SJSA1 (cell line): Measurements from ENCODE around the gene NPY4R. TPM values are rescaled to one million over a fixed set of nuclear protein-coding genes. Genes with fewer than 3 reads are reported as not detected.
"Not testable (repeated sequence)": the region's sequence is repeated elsewhere in the genome, so short reads cannot be mapped to it uniquely, and the experiment has no call there.

Experiments used
- DNase-seq, 2 experiments: peaks; one replicate each; pipeline ENCODE4 v3.0.0-alpha.2; 2015 to 2020; ENCODE audit warnings: low spot score in 2 of 2, low read depth in 1 of 2
- H3K27ac ChIP-seq: fragments of 250-450 bp; sonication (Bioruptor Pico); 2 replicates; pipeline ENCODE4 v1.5.1; 2020; ENCODE audit warnings: mild to moderate bottlenecking, moderate library complexity
- H3K27me3 ChIP-seq: fragments of 250-450 bp; sonication (Bioruptor Pico); replicated peaks from 2 replicates; pipeline ENCODE4 v1.5.1; 2020; ENCODE audit warnings: mild to moderate bottlenecking, moderate library complexity
- H3K36me3 ChIP-seq: fragments of 250-450 bp; sonication (Bioruptor Pico); 2 replicates; pipeline ENCODE4 v1.5.1; 2020; ENCODE audit warnings: mild to moderate bottlenecking
- H3K4me1 ChIP-seq: fragments of 250-450 bp; sonication (Bioruptor Pico); replicated peaks from 2 replicates; pipeline ENCODE4 v1.6.1; 2021; ENCODE audit warnings: mild to moderate bottlenecking
- H3K4me3 ChIP-seq: fragments of 250-450 bp; sonication (Bioruptor Pico); 2 replicates; pipeline ENCODE4 v1.5.1; 2020; ENCODE audit warnings: mild to moderate bottlenecking
- H3K9me3 ChIP-seq: fragments of 250-450 bp; sonication (Bioruptor Pico); replicated peaks from 2 replicates; pipeline ENCODE4 v1.5.1; 2020; ENCODE audit warnings: mild to moderate bottlenecking
- total RNA-seq: library from RNA; depleted of rRNA; stranded (reverse); fragments of >200 nt; shearing (Covaris generic); gene quantifications from 2 replicates; pipeline ENCODE4 v1.2.3, GENCODE V29; 2014; rRNA removed

NPY4R gene
- total RNA-seq, 1 experiment from 2014 or later = 0.71 TPM

GRCh38 chr10:46442706-46443275 is 23.0 kb downstream of the NPY4R start:
- H3K9me3 ChIP-seq, DNase-seq, H3K27me3 ChIP-seq, H3K4me1 ChIP-seq, H3K27ac ChIP-seq, H3K36me3 ChIP-seq, H3K4me3 ChIP-seq: not testable (repeated sequence)

GRCh38 chr10:46441837-46442278 is 23.9 kb downstream of the NPY4R start:
- not testable (repeated sequence) for H3K27ac ChIP-seq, H3K9me3 ChIP-seq, H3K4me1 ChIP-seq, H3K4me3 ChIP-seq, H3K27me3 ChIP-seq, H3K36me3 ChIP-seq, DNase-seq

GRCh38 chr10:46440942-46441341 is 24.8 kb downstream of the NPY4R start:
- DNase-seq = peak in 1 of 2 experiments; percentile 60
- not testable (repeated sequence) for H3K4me3 ChIP-seq, H3K27ac ChIP-seq, H3K4me1 ChIP-seq, H3K27me3 ChIP-seq, H3K9me3 ChIP-seq, H3K36me3 ChIP-seq

- H3K4me1 ChIP-seq, H3K27ac ChIP-seq, H3K4me3 ChIP-seq, H3K36me3 ChIP-seq, DNase-seq, H3K27me3 ChIP-seq, H3K9me3 ChIP-seq: not testable (repeated sequence)
Observed at GRCh38 chr10:46423550-46423949, 42.2 kb downstream of the NPY4R start.

GRCh38 chr10:46419570-46420379 is 46.0 kb downstream of the NPY4R start:
- H3K4me3 ChIP-seq, H3K9me3 ChIP-seq, H3K27me3 ChIP-seq, H3K4me1 ChIP-seq, H3K36me3 ChIP-seq, H3K27ac ChIP-seq, DNase-seq: not testable (repeated sequence)

DNA sequence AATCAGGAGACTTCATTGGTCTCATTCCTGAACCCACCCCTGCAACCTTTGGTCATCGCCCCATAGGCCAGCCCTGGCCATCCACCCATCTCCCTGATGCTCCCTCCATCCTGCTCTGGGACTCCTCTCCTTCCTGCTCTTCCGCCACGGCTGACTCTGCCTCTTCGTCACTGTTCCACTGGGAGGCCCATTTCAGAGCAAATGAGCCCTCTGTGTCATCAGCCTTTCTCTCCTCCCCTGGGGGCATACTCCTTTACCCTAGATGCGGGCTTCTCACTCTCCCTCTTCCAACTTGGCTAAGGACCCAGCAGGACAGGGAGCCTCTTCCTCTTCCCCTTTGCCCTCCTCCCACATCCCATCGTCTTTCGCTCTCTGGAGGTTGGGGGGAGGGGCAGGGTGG is 47.5 kb downstream of the NPY4R start:
- H3K4me1 ChIP-seq, H3K27ac ChIP-seq, DNase-seq, H3K27me3 ChIP-seq, H3K36me3 ChIP-seq, H3K9me3 ChIP-seq, H3K4me3 ChIP-seq: not testable (repeated sequence)

- not testable (repeated sequence) for H3K27me3 ChIP-seq, H3K27ac ChIP-seq, DNase-seq, H3K9me3 ChIP-seq, H3K4me3 ChIP-seq, H3K36me3 ChIP-seq, H3K4me1 ChIP-seq
Observed at GRCh38 chr10:46415291-46415690, 50.5 kb downstream of the NPY4R start.

GRCh38 chr10:46412665-46413064 is 53.1 kb downstream of the NPY4R start:
- not testable (repeated sequence) for H3K27me3 ChIP-seq, H3K36me3 ChIP-seq, H3K4me1 ChIP-seq, H3K4me3 ChIP-seq, H3K9me3 ChIP-seq, DNase-seq, H3K27ac ChIP-seq

- H3K9me3 ChIP-seq, H3K27ac ChIP-seq, H3K36me3 ChIP-seq, H3K4me1 ChIP-seq, H3K27me3 ChIP-seq, DNase-seq, H3K4me3 ChIP-seq: not testable (repeated sequence)
Observed at GRCh38 chr10:46411123-46411522, 54.6 kb downstream of the NPY4R start.

Other genes with a start within 250 kb of the NPY4R start
- gene ANTXRL, start 179.0 kb downstream of the NPY4R start, total RNA-seq = not detected in 2 replicates
- 0.16 TPM in 1 of 2 replicates, not detected in the other for gene ANXA8L1, start 90.2 kb downstream of the NPY4R start, total RNA-seq
- 0.42 and 1.3 TPM in 2 replicates for gene GPRIN2, start 90.7 kb upstream of the NPY4R start, total RNA-seq
- gene SYT15, start 113.2 kb upstream of the NPY4R start, total RNA-seq = 5.2 and 8.6 TPM in 2 replicates